Ishikawa (cell line): ENCODE measurements around the gene RAD23B.

Source experiments
- CREB1 ChIP-seq: IDR thresholded peaks from 2 replicates; pipeline ENCODE4 v1.6.1; 2012; ENCODE audit warnings: low read depth
- EP300 ChIP-seq: IDR thresholded peaks from 2 replicates; pipeline ENCODE4 v1.6.1; 2012; ENCODE audit warnings: borderline replicate concordance
- FOXM1 ChIP-seq: IDR thresholded peaks from 2 replicates; pipeline ENCODE4 v1.6.1; 2012; ENCODE audit warnings: low read depth, borderline replicate concordance
- MAX ChIP-seq: IDR thresholded peaks from 2 replicates; pipeline ENCODE4 v1.6.1; 2012
- NFIC ChIP-seq: IDR thresholded peaks from 2 replicates; pipeline ENCODE4 v1.6.1; 2012
- RAD21 ChIP-seq: IDR thresholded peaks from 2 replicates; pipeline ENCODE4 v1.6.1; 2012; ENCODE audit warnings: low read depth
- TAF1 ChIP-seq: IDR thresholded peaks from 2 replicates; pipeline ENCODE4 v1.6.1; 2012; ENCODE audit warnings: low read depth, mild to moderate bottlenecking
- TEAD4 ChIP-seq: IDR thresholded peaks from 2 replicates; pipeline ENCODE4 v1.6.1; 2012
- YY1 ChIP-seq: IDR thresholded peaks from 2 replicates; pipeline ENCODE4 v1.6.1; 2012; ENCODE audit warnings: low read depth
- ZBTB7A ChIP-seq: IDR thresholded peaks from 2 replicates; pipeline ENCODE4 v1.6.1; 2012; ENCODE audit warnings: low read depth
- TF ChIP-seq, protein P1 (sequence below): IDR thresholded peaks from 2 replicates; pipeline ENCODE4 v1.6.1; 2012; ENCODE audit warnings: low read depth, mild to moderate bottlenecking
- TF ChIP-seq, protein P2 (sequence below): IDR thresholded peaks from 2 replicates; pipeline ENCODE4 v1.6.1; 2012

GRCh38 chr9:107274953-107275422, 8.1 kb upstream of the RAD23B start:
- TF ChIP-seq, protein P1, sequence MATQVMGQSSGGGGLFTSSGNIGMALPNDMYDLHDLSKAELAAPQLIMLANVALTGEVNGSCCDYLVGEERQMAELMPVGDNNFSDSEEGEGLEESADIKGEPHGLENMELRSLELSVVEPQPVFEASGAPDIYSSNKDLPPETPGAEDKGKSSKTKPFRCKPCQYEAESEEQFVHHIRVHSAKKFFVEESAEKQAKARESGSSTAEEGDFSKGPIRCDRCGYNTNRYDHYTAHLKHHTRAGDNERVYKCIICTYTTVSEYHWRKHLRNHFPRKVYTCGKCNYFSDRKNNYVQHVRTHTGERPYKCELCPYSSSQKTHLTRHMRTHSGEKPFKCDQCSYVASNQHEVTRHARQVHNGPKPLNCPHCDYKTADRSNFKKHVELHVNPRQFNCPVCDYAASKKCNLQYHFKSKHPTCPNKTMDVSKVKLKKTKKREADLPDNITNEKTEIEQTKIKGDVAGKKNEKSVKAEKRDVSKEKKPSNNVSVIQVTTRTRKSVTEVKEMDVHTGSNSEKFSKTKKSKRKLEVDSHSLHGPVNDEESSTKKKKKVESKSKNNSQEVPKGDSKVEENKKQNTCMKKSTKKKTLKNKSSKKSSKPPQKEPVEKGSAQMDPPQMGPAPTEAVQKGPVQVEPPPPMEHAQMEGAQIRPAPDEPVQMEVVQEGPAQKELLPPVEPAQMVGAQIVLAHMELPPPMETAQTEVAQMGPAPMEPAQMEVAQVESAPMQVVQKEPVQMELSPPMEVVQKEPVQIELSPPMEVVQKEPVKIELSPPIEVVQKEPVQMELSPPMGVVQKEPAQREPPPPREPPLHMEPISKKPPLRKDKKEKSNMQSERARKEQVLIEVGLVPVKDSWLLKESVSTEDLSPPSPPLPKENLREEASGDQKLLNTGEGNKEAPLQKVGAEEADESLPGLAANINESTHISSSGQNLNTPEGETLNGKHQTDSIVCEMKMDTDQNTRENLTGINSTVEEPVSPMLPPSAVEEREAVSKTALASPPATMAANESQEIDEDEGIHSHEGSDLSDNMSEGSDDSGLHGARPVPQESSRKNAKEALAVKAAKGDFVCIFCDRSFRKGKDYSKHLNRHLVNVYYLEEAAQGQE, result no peak
- no peak for TF ChIP-seq EP300
- TF ChIP-seq NFIC, result no peak
- TF ChIP-seq YY1, result no peak
- no peak for TF ChIP-seq FOXM1
- TF ChIP-seq MAX, result no peak
- no peak for TF ChIP-seq RAD21
- no peak for TF ChIP-seq TEAD4
- TF ChIP-seq, protein P2, sequence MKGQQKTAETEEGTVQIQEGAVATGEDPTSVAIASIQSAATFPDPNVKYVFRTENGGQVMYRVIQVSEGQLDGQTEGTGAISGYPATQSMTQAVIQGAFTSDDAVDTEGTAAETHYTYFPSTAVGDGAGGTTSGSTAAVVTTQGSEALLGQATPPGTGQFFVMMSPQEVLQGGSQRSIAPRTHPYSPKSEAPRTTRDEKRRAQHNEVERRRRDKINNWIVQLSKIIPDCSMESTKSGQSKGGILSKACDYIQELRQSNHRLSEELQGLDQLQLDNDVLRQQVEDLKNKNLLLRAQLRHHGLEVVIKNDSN, result no peak
- no peak for TF ChIP-seq TAF1
- TF ChIP-seq ZBTB7A, result no peak
- TF ChIP-seq CREB1, result no peak
